GM12801 (cell line): ENCODE data around the gene TXN2.

Source experiments
- CTCF ChIP-seq: IDR thresholded peaks from one replicate; pipeline ENCODE4 v1.5.1; 2011; ENCODE audit warnings: control low read depth; ENCODE audit not compliant: insufficient read length; ENCODE audit errors: extremely low read depth

TXN2 gene

DNA sequence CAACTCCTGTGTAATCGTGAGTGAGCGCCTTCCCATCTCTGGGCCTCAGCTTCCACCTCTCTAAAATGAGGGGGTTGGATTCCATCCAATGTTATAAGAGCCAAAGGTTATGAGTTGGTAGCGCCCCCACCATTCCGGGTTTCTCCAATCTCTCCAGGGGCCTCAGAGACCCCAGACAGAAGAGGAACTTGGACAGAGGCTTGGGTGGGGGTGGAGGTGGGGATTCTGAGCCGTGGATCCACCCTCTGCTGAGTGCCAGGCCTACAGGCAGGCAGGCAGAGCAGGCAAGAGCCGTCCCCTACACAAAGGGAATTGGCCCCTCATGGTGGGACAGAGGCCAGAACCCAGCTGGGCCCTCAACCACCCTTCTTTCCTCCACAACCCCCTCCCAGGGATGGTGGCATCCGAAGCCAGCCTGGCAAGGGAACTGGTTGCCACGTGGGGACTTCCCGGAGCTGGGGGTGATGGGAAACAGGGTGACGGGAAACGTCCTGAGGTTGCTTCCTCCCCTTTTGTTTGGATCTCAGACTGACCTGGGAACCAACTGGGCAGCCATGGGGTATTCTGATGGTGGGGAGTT is 31.8 kb downstream of the TXN2 start:
- TF ChIP-seq CTCF = no peak

DNA sequence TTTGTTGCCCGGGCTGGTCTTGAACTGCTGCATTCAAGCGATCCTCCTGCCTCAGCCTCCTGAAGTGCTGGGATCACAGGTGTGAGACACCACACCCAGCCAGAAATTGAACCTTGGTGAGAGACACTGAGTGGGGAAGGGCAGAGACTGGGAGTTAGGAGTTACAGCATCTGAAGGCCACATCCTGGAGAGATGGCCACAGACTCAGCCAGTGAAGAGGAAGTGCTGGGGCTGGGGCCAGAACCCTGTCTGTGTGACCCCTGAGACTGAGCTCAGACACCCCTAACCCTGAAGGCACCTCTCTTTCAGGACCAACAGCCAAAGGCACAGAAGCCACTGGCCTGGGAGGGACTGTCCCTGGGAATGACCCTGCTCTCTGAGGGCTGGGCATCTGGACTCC is 33.8 kb downstream of the TXN2 start:
- TF ChIP-seq CTCF = no peak

- no peak for TF ChIP-seq CTCF
These were observed 36.2 kb downstream of the TXN2 start for GRCh38 chr22:36445158-36445668.

- no peak for TF ChIP-seq CTCF
These were observed 38.2 kb downstream of the TXN2 start for GRCh38 chr22:36443198-36443770.

- no peak for TF ChIP-seq CTCF
These were observed 38.8 kb downstream of the TXN2 start for GRCh38 chr22:36442506-36443197.

GRCh38 chr22:36440429-36441002 is 40.9 kb downstream of the TXN2 start:
- no peak for TF ChIP-seq CTCF

- no peak for TF ChIP-seq CTCF
These were observed 41.8 kb downstream of the TXN2 start for GRCh38 chr22:36439481-36440271.
